Chondrocyte (in vitro differentiated cells): Measurements from ENCODE around the gene HMG20B. TPM values are rescaled to one million over a fixed set of nuclear protein-coding genes. Genes with fewer than 3 reads are reported as not detected.

Experiments
- DNase-seq: peaks from one replicate; pipeline ENCODE4 v3.0.0; 2021; ENCODE audit warnings: mixed read lengths, low spot score
- H3K27ac Mint-ChIP-seq: one replicate; pipeline ENCODE4 v1.8.0; 2021; ENCODE audit warnings: mild to moderate bottlenecking, moderate library complexity, mixed read lengths; ENCODE audit not compliant: unreplicated experiment
- H3K27me3 Mint-ChIP-seq: 2 replicates; pipeline ENCODE4 v1.8.0; 2021; ENCODE audit warnings: low read depth, mixed read lengths
- H3K36me3 Mint-ChIP-seq: 2 replicates; pipeline ENCODE4 v1.8.0; 2021; ENCODE audit warnings: low read depth, mixed read lengths
- H3K4me1 Mint-ChIP-seq: 2 replicates; pipeline ENCODE4 v1.8.0; 2021; ENCODE audit warnings: low read depth, mild to moderate bottlenecking, mixed read lengths
- H3K4me3 Mint-ChIP-seq: one replicate; pipeline ENCODE4 v1.8.0; 2021; ENCODE audit warnings: mild to moderate bottlenecking, moderate library complexity, mixed read lengths; ENCODE audit not compliant: unreplicated experiment
- H3K9me3 Mint-ChIP-seq: 2 replicates; pipeline ENCODE4 v1.8.0; 2021; ENCODE audit warnings: low read depth, mixed read lengths
- total RNA-seq: library from RNA; stranded (reverse); gene quantifications from 3 replicates; pipeline ENCODE4 v1.2.1, GENCODE V29; 2021
- TF ChIP-seq, protein P1 (sequence below): fragments of 200-600 bp; sonication (generic); IDR thresholded peaks from 2 replicates; pipeline ENCODE4 v1.5.0; 2021; ENCODE audit warnings: antibody characterized with exemption, mild to moderate bottlenecking, moderate library complexity

HMG20B gene
- total RNA-seq, 1 donor from 2014 or later, result 60.9 TPM

GRCh38 chr19:3620817-3621547, 48.2 kb downstream of the HMG20B start:
- DNase-seq, result no peak
- H3K4me3 Mint-ChIP-seq, result no peak overlapping the region
- H3K36me3 Mint-ChIP-seq, result peaks cover 5% of the 10 kb centered on the region
- H3K27me3 Mint-ChIP-seq, result no peaks in the 10 kb centered on the region
- peaks cover 20% of the 10 kb centered on the region for H3K4me1 Mint-ChIP-seq
- TF ChIP-seq, protein P1, sequence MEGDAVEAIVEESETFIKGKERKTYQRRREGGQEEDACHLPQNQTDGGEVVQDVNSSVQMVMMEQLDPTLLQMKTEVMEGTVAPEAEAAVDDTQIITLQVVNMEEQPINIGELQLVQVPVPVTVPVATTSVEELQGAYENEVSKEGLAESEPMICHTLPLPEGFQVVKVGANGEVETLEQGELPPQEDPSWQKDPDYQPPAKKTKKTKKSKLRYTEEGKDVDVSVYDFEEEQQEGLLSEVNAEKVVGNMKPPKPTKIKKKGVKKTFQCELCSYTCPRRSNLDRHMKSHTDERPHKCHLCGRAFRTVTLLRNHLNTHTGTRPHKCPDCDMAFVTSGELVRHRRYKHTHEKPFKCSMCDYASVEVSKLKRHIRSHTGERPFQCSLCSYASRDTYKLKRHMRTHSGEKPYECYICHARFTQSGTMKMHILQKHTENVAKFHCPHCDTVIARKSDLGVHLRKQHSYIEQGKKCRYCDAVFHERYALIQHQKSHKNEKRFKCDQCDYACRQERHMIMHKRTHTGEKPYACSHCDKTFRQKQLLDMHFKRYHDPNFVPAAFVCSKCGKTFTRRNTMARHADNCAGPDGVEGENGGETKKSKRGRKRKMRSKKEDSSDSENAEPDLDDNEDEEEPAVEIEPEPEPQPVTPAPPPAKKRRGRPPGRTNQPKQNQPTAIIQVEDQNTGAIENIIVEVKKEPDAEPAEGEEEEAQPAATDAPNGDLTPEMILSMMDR, result no peak
- no peak overlapping the region for H3K27ac Mint-ChIP-seq
- no peaks in the 10 kb centered on the region for H3K9me3 Mint-ChIP-seq

- H3K27me3 Mint-ChIP-seq, result no peaks in the 10 kb centered on the region
- no peaks in the 10 kb centered on the region for H3K9me3 Mint-ChIP-seq
- peaks cover 5% of the 10 kb centered on the region for H3K36me3 Mint-ChIP-seq
- no peak overlapping the region for H3K4me3 Mint-ChIP-seq
- no peak overlapping the region for H3K27ac Mint-ChIP-seq
- peaks cover 23% of the 10 kb centered on the region for H3K4me1 Mint-ChIP-seq
- TF ChIP-seq, protein P1, result no peak
- DNase-seq, result no peak
These were observed 48.9 kb downstream of the HMG20B start for GRCh38 chr19:3621689-3622088.

- TF ChIP-seq, protein P1, result no peak
- H3K27me3 Mint-ChIP-seq, result no peaks in the 10 kb centered on the region
- no peaks in the 10 kb centered on the region for H3K9me3 Mint-ChIP-seq
- peaks cover 27% of the 10 kb centered on the region for H3K4me1 Mint-ChIP-seq
- no peak overlapping the region for H3K27ac Mint-ChIP-seq
- no peak overlapping the region for H3K4me3 Mint-ChIP-seq
- H3K36me3 Mint-ChIP-seq, result peaks cover 3% of the 10 kb centered on the region
- no peak for DNase-seq
These were observed 49.5 kb downstream of the HMG20B start for GRCh38 chr19:3622224-3622623.

DNA sequence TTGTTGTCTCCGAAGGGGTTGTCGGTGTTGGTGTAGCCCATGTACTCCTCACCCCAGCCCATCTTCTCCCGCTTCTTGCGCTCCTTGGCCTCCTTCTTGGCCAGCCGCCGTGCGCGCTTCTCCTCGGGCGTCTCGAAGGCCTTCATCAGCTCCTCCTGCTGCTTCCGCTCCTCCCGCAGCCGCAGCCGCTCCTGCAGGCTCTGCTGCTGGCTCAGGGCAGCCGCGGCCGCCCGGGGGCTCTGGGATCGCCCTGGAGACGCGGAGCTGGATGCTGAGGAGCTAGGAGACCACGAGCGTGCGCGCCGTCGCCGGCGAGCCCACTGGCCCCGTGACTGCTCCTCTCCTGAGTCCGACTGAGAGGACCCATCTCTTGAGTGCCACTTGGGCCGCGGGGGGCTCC, 51.0 kb downstream of the HMG20B start:
- H3K27ac Mint-ChIP-seq, result no peak overlapping the region
- TF ChIP-seq, protein P1, result no peak

DNA sequence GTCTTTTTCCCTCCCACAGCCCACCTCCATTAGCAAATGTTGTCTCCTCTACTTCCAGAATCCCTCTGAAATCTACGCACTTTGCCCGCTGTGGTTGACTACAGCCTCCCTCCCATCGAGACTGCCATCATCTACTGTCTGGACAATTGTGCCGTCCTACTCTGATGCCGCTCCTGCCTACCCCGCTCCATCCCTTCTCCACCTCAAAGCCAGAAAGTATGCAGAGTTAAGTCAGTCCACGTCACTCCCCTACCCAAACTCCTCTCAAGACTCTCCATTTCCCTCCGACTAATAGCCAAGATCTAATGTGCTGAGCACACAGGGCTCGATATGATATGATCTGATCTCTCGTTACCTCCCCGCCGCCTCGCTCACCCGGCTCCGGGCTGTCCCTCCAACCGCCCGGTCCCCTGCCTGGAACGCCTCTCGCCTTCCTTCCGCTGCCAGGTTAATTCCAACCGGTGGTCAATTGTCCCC, 53.3 kb downstream of the HMG20B start:
- H3K4me1 Mint-ChIP-seq, result peaks cover 27% of the 10 kb centered on the region
- no peaks in the 10 kb centered on the region for H3K9me3 Mint-ChIP-seq
- no peaks in the 10 kb centered on the region for H3K27me3 Mint-ChIP-seq
- TF ChIP-seq, protein P1, result no peak
- peak overlapping the region; percentile 91 for H3K4me3 Mint-ChIP-seq
- DNase-seq, result no peak
- H3K27ac Mint-ChIP-seq, result peak overlapping the region; percentile 97
- peaks cover 11% of the 10 kb centered on the region for H3K36me3 Mint-ChIP-seq

More for the DNA sequence above, 51.0 kb downstream of the HMG20B start:
- no peak for DNase-seq
- Mint-ChIP-seq H3K9me3 (no peaks in the 10 kb centered on the region), H3K36me3 (peaks cover 3% of the 10 kb centered on the region), H3K27me3 (no peaks in the 10 kb centered on the region), H3K4me1 (peaks cover 27% of the 10 kb centered on the region), H3K4me3 (no peak overlapping the region)
